GM18873 (cell line): ENCODE data around the gene COBL.

Experiments used
- ATAC-seq: cut with Tn5 transposase; IDR thresholded peaks from one replicate; pipeline ENCODE4 v1.9.1; 2021; ENCODE audit warnings: mild to moderate bottlenecking, moderate library complexity, moderate number of reproducible peaks; ENCODE audit not compliant: unreplicated experiment, low FRiP score

COBL gene

DNA sequence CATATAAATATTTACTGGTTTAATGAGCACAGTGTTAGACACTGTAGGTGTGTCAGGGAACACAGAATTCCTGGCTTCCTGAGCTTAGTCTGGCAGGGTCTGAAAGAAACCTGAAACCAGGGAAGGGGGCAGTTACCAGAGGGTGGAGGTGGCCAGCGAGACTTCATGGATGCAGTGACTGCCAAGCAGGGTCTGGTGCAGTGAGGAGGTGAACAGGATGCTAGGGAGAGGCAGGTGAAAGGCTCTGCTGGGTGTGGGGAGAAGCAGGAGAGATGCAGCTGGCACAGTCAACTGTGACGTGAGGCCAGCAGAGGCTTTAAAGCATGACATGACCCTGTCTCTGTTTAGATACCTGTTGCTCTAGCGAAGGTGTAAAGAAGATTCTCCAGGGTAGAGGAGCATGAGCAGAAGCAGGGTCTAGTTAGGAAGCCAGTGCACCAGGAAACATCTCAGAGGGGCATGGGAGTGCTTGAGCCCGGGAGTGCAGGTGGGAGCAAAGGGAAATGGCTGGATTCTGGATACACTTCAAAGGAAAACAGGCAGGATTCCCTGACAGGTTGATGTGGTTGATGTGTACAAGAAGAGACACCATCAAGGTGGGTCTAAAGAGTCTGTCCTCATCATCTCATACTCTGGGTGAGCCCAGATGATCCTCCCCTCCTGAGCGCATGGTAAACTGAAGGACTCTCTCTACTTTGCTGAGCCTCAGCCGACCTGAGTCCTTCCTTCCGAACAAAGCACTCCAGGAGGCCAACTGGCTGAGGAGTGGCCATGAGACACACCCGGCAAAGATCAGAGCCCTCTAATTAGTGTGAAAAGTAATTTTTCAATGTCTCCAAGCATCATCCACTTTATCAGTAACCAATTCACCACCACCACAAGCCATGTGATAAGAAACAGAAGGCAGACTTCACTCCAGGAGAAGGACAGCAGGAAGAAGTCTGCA is 186.8 kb downstream of the COBL start:
- ATAC-seq, result no peak

DNA sequence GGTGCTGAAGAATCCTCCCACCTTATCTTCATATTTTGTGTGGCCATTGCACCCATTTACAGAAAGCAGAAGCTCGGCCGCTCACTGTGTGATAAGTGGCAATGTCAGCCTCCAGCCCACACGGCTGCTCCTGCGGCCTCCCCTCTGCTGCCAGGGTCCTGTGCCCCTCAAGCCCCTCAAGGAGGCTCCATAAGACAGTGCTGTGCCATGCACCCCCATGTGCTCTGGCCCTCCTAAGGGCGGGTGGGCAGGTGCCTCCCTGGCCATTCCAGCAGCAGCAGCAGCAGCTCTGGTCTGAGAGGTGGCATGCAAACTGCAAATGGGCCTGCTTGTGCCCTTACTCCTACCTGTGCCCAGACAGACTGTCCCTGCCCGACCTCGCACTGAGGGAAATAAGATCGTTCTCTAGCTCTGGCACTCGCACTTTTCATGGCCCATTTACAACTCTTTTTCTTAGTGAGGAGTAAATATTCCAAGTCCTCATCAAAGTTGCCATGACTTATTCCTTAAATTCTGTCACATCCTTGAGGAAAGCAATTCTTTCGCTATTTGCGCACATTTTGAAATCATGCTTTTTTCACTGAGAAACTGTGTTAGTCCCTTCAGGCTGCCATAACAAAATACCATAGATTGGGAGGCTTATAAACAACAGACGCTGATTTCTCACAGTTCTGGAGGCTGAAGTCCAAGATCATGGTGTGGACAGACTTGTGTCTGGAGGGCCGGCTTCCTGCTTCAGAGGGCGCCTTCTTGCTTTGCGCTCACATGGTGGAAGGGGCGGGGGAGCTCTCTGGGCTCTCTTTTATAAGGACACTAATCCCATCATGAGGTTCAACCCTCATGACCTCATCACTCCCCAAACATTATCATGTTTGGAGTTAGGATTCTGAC is 187.8 kb downstream of the COBL start:
- no peak for ATAC-seq

DNA sequence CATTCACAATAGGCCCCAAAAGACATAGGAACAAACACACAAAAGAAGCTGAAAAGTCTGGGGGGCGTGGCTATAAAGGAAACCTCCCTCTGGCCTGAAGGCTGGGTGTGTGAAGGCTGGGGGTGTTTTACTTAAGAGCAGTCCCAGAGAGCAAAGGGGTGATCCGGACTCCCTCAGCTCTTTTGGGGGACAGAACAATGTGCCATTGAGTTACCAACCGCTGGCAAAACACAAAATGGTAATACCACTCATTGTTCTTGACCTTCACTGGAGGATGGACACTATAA is 189.0 kb downstream of the COBL start:
- ATAC-seq, result no peak

DNA sequence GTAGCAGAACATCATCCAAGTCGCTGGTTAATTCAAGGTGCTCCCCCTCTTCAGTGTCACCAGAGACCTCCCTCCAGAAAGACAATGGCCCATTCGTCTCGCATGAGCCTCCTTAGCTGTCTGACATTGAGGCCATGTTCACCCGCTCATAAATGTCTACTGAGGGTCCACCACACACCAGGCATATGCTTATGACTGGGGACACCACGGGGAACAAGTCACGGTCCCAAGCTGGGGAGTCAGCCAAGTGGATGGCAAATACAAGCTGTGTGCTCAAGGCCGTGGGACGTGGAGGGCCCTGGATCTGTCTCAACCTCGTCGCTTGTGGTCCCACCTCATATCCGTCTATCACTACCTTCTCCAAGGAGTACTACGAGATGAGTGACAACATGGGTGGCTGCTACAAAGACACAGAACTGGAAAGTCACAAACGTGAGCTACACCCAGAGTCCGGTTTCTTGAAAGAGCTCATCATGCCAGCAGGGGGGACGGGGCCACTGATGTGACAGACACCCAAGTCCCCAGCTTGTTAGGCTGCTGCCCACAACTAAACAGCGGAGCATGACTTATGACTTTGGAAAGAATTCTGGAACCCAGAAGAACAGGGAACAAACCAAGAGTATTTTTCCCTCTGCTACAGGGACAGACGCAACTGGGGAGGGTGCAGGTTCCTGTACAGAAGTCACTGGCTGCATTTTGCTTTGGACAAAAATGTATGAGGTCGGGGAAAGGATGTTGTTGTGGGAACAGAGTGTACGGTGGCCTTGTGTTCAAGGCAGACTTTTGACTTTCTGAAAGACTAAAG is 189.6 kb downstream of the COBL start:
- no peak for ATAC-seq

DNA sequence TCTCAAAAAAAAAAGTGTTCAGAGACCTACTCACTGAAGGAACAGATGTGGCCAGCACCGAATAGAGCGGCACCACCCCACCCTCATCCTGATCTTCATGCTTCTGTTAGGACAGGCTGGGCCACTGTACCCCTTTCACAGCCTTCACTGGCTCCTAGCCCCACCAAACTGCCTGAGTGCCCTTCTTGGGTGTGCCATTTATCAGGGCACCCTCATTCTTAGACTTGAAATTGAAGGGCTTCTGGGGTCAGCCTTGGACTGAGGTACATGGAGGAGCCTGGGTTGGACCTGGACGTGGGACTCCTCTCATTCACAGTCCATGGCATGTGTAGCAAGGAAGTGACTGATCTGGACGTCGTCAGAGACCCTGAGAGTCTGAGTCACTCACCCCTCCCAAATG is 190.3 kb downstream of the COBL start:
- ATAC-seq, result no peak

DNA sequence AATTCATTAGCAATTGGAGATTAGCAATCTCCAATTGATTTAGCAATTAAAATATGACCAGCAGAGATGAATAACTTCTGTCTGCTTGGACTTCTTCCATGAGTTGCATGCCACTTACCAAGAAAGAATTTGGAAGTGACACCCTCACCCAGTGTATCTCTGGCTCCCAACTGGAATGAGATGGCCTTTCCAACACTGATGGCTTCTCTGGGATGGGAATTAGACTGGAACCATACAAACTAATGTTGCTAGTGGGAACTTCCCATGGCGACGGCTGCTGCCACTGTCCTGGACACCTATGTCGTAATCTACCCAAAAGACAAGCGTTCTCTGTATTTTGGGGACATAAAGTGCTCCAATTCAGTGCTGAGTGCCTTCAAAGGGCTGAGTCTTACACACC is 192.3 kb downstream of the COBL start:
- ATAC-seq, result no peak

DNA sequence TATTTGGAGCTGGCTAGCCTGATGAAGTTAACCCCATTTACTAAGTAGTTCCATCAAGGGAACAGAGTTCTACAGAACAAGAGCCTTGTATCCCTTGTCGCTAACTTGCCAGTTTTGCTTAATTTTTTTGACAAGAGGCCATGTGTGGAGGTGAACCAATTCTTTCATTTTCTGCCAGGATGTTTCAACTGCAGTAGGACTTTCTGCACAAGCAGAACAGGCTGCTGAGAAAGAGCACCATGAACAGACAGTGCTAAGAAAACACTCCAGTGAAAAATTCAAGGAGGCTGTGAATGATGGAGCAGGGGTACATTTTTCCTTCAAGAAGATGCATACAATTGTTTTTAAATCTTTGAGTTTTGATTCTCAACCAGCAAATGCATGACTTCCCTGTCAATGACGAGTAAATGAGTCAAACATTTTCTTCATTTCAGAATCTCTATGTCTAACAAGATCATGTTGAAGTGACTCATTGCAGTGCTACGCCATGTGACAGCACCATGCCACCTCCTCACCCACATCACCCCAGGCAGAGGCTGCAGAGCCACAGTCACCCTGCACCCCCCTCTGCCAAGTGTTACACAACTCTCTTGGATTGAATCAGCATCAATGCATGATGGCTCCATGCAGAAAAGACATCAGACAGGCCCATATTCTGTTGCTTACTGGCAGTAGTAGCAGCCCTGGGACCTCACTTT is 193.1 kb downstream of the COBL start:
- ATAC-seq, result no peak

DNA sequence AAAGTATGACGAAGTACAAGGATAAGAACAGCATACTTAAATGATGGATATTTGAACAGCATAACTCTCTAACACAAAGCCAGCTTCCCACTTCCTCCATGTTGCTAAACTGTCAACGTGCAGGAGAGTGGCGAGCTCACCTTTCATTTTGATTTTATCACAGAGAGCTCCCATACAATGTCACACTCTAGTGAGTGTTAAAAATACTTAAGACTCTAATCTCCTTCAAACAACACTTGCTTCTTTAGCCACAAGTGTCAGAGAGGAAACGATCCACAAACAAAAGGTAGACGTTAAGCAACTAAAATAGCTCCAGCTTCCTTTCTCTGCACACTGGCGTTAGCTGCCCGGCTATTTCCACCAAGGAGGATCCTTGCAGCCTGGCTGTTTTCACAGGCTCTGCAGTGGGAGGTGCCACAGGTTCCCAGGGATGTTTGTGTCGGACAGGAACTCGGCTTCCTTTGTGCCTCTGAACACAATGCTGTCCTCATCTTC is 194.6 kb downstream of the COBL start:
- ATAC-seq, result no peak

DNA sequence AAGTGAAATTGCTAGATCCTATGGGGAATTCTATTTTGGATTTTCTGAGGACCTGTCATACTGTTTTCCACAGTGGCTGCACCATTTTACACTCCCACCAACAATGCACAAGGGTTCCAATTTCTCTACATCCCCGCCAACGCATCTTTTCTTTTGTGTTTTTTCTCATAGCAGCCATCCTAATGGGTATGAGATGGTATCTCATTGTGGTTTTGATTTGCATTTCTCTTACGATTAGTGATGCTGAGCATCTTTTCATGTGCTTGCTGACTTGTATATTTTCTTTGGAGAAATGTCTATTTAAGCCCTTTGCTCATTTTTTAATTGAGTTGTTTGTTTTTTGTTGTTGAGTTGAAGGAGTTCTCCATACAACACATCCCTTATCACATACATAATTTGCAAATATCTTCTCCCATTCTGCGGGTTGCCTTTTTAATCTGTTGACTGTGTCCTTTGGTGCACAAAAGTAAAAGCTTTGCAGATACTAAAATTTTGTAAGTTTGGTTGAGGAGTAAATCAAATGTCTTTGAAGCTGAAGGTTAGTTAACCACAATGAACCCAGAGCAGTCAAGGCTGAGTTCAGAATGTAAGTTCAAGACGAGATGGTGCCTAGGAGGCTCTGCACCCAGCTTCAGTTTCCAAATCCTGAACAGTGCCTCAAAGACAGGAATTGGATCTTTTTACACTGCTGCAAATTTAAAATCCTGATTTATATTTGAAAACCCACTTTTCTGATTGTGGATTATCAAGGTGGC is 195.4 kb downstream of the COBL start:
- ATAC-seq, result no peak

DNA sequence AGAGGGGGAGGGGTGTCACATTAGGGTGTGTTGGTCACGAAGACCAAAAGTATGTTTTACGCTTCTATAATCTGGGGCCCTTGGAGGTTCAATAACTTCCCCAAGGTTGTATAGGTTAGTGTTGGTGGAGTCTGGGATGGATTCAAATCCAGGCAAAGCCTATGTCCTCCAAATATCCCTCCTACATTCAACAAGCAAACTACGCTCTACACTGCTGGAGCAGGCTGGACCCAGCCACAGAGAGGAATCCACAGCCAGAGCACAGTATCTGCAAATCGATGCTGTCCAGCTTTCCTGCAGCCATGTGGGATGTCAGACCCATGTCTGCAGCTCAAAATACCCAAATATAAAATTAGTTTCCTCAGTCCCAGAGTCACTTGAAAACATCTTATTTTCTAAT is 198.0 kb downstream of the COBL start:
- no peak for ATAC-seq

DNA sequence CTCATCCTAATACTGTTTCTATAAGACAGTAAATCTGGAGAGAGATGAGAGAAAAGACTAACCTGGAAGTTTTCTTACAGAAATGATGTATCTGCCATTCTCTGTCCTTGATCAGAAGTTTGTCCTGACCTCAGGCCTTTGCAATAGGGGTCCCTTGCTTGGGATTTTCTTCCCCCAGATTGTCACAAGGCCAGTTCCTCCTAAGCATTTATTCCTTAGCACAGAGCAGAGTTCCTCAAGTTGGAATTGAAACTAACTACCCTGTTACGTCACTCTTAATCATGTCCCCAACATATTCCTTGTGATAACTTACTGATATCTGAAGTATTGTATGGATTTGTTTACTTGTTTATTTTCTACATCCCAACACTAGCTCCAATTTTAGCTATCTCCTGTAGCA is 202.1 kb downstream of the COBL start:
- ATAC-seq, result no peak

DNA sequence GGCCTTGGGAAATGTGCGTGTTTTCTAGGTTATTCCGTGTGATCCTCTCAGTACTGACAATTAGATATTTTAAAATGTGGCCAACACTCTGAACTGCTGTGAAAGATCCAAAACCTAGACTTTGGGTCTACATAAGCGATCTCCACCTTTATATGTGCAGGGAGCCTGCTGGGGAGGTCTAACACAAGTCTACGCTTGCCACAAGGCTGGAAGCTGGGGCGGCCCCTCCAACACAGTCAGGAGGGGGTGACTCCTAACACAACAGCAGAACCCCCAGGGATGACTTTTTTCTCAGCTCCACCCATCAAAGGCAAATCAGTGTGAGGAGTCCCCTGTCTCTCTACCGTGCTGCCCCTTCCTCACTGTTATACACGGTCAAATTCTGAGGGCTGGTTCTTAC is 202.6 kb downstream of the COBL start:
- no peak for ATAC-seq

DNA sequence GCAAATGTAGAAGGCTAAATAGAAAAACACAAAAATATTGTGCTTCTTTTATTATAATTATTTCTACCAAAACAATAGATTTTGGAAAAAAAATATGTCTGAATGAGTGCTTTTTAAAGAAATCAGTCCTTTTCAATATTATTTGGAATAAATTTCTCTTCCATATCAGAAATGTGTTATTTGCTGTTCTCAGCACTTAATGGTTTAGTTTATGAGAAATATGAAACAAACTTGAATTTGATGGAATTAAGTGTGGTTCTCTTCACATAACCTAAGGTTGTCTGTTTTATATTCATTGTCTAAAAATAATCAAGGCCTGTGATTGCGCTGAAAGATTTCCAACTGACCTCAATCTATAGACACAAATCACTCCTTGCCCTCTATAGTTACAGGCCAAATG is 203.0 kb downstream of the COBL start:
- ATAC-seq, result no peak

DNA sequence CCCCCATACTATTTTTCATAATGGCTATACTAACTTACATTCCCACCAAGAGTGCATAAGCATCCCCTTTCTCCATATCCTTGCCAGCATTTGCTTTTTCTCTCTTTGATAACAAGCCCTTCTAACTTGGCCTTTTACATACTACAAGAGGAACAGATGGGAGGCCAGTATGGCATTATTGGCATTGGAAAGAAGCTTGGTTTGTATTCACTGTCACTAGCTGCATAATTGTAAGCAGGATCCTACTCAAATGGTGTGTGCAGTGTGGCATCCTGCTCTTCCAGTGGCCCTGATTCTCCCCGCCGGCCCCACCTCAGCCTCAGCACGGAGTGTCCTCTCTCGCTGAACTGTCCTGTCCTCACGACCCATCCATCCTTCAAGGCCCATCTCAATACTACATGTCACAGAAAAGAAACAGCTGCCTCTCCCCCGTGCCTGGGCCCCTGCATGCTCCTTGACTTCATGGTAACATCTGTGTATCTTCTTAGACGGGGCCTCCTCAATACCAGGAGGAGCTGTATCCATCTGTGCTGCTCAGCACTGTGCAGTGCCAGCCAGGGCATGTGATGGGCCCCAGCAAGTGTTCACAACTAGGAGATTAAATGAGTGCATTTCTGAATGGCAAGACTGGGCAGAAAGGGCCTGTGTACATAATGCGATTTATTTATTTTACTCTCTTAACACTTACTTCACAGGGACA is 205.2 kb downstream of the COBL start:
- ATAC-seq, result no peak

DNA sequence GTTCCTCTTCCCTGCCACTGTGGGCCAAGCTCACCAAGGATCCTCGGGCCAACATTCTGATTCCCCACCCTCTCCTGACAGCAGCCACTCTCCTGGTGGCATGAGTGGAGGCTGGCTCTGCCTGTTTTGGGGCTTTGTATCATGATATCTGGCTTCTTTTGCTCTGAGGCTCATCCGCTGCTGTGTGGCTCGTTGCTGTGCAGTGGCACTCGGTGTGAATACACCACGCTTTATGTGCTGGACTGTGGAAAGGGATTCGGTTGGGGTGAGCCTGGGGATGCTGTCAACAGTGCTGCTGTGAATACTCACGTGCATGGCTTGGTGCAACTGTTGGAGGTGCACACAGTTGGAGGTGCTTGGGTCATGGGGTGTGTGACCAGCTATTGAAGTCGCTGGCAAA is 208.5 kb downstream of the COBL start:
- no peak for ATAC-seq

DNA sequence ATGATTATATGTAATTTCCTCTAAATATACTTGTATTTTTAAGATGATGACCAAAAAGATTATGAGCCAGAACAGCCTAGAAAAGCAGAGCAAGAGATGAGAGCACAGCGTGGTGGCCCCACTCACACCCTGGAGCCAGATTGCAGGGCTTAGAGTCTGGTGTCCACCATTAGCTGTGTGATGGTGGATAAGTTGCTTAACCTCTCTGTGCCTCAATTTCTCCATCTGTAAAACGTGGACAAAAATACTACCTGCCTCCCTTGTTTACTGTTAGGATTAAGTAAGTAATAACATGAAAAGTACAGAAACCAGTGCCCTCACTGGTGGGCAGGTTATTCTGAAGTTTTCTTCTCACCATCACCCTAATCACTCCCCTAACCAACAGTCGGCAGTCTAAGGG is 212.3 kb downstream of the COBL start:
- no peak for ATAC-seq

DNA sequence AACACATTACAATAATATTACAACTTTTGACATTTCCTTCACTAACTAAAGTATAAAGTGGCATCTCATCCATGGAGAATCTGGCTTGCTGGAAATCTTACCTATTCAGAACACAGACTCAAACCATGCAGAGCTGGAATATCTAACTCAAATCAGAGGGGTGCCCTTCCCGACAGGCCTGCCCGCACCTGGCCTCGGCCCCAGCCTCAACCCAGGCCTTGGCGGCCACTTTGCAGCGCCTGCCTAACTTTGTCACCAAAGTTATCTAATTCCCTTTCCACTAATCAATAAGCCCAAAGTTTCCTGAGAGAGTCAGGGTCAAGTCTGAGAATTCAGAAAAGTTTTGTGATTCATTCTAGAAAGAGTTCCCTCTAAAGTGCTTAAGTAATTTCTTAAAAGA is 212.9 kb downstream of the COBL start:
- no peak for ATAC-seq

DNA sequence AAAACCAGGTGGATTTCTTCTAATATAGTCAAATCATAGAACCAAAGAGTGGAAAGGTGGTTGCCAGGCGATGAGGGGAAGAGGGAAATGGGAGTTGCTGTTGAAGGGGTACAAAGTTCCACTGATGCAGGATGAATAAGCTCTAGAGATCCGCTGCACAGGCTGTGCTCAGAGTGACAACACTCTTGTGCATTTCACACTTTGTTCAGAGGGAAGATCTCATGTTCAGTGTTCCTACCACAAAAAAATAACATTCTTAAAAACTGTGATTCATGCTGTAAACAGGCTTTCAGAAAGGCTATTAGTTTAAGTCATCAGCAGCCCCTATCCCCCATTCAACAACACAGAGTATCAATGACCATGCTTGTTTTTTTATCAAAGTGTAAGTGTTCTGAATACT is 213.8 kb downstream of the COBL start:
- ATAC-seq, result no peak
